Colon (tissue), 2 donors: ENCODE results near the gene MT1M.

Experiments
- FAIRE-seq: peaks from 2 replicates; lab custom pipeline; 2012; peaks lifted over from hg19 to GRCh38; lab: Jason Lieb, UNC
- donor health status: control.
- donor health status: control.

The MT1M gene

DNA sequence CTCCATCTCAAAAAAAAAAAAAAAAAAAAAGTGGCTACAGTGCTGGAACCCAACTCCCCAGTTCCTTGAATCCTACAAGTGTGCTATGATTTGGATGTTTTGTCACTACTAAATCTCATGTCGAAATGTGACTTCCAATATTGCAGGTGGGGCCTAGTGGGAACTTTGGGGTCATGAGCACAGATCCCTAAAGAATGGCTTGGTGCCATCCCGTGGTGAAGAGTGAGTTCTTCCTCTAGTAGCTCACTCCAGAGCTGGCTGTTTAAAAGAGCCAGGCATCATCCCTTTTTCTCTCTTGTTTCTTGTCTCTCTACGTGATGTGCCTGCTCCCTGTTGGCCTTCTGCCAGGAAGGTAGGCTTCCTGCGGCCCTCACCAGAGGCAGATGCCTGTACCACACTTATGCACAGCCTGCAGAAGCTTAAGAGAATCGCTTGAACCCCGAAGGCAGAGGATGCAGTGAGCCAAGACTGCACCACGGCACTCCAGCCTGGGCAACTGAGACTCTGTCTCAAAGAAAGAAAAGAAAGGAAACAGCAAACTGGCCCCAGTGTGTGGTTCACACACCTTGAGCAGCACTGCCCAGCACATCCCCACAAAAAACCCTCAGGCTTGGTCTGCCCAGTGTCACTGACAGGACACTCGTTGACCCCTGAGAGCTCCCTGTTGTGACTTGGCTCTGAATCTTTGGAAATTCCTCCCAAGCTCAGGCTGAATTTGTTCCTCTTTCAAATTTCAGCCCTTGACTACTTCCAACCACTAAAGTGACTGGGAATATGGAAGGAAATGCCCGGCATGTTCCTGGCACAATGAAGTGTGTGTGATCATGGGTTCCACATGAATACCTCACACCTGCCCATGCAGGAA is 3.7 kb upstream of the MT1M start:
- no peak for FAIRE-seq

DNA sequence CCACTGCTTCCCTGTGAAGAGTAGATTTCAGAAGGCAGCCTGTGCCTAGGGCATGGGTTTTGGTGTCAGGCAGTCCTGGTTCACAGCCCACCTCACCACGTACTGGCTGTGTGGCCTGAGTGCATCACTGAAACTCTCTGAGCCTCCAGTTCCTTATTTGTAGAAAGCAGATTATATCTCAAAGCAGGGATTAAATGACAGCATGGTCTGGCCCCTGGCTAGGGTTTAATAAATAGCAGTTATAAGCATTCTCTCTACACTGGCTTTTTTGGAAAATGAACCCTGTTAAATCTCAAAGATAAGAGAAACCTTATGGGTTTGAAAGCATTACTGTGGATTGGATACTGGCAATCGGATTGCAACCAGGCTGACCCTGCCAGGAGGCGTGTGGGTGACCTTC is 2.9 kb upstream of the MT1M start:
- no peak for FAIRE-seq

DNA sequence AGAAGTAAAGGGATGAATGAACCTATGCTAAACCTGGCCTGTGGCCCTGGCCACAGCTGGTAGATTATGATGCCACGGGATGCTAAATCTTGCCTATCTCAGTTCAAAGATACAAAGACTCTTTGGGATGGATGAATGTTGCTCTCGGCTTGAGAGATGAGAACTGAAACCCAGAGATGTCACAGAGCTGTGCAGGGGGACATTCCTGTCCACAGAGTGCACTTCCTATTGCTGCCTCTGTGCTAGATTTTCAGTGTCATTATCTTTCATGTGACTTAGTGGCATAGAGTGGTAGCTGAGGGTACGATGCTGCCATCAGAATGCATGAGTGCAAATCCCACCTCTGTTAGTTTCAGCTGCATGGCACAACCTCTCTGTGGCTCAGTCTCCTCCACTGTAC is 2.3 kb upstream of the MT1M start:
- FAIRE-seq = no peak

DNA sequence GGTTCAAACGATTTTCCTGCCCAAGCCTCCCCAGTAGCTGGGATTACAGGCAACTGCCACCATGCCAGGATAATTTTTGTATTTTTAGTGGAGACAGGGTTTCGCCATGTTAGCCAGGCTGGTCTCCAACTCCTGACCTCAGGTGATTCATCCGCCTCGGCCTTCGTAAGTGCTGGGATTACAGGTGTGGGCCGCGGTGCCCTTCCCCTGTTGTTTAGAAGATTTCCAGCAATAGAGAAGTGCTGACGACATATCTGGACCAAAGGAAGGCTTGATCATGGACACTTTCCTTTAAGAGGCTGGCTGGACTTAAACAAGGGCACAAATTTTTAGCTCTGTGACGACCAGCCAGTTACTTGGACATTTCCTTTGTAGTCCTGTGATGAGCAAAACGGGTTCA is 1.3 kb upstream of the MT1M start:
- FAIRE-seq = no peak

DNA sequence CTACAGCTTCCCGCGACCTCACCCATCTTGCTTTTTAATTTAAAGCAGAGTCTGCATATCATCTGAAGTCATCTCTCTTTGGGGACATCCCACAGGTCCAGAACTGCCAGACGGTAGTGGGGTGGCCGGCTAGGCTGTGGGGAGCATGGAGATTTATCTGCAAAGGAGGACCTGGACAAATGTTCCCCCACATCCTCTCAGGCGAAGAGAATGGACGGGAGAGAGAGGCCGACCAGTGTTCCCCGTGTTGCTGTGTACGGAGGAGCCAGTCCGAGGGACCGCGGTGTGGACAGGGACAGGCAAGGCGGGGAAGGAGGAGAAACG is 665 bp upstream of the MT1M start:
- FAIRE-seq = no peak

DNA sequence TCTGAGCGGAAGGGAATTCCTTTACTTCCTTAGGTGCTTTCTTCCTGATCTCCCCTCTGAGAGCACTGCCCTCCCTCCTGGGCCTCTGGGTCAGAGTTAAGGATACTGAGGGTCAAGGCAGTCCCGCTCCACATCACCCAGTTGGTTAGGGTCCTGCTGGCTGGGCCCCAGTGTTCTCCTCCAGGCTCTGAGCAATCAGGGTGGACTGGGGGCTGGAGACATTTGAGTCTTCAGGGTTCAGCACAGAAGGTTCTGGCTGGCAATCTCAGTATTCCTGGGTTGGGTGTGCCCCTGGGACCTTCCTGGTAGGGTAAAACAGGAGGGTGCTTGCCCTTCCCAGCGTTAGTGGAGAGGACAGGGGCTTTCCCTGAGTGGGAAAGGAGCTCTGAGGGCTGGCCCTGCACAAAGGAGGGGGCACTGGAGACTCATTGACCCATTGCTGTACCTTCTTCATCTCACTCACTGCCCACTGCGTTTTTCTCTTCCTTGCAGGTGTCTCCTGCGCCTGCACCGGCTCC is 448 bp downstream of the MT1M start:
- FAIRE-seq = no peak

DNA sequence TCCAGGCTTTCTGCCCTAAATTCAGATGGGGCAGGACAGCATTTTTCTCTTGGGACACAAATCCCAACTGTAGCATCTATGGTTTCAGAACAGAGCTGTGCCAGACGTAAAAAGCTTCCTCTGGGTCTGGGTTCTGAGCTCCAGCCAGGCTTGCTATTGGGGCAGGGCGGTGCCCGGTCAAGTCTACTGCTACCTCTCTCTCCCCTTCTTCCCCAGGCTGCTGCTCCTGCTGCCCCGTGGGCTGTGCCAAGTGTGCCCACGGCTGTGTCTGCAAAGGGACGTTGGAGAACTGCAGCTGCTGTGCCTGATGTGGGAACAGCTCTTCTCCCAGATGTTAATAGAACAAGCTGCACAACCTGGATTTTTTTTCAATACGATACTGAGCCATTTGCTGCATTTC is 1.1 kb downstream of the MT1M start:
- FAIRE-seq = no peak

DNA sequence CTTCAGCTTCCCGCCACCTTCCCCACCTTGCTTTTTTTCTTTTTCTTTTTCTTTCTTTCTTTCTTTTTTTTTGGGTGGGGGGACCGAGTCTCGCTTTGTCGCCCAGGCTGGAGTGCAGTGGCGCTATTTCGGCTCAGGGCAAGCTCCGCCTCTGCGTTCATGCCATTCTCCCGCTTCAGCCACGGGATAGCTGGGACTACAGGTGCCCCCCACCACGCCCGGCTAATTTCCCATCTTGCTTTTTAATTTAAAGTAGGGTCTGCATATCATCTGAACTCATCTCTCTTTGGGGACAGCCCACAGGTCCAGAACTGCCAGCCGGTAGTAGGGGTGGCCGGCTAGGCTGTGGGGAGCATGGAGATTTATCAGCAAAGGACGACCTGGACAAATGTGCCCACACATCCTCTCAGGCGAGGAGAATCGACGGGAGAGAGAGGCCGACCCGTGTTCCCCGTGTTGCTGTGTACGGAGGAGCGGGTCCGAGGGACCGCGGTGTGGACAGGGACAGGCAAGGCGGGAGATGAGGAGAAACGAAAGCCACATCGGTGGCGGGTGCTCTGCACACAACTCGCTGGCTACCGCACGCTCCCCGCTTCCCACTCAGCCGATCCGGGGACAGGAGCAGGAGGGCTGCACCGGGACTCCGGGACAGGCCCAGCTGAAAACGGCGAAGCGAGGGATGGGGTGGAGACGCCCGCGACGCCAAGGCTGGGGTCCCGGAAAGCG is 2.4 kb downstream of the MT1M start:
- FAIRE-seq = no peak

DNA sequence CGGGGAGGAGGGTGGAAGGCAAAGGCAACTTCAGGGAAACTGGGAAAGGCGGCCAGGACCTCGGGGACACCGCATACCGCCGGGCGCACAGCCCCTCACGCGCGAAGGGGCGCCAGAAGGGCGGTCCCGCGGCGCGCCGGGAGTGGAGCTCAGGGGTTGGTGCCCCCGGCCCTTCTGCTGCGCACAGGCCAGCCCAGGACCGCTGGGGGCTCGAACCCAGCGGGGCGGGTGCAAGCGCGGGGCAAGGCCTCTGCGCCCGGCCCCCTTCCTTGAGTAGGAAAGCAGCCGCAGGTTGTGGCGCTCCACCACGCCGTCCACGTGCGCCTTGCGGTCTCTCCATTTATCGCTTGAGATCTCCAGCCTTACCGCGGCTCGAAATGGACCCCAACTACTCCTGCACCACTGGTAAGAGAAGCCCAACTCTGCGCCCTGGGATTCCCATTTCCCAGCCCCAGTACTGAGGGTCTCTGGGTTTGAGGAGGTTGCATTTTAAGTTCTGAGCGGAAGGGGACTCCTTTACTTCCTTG is 3.0 kb downstream of the MT1M start:
- no peak for FAIRE-seq

DNA sequence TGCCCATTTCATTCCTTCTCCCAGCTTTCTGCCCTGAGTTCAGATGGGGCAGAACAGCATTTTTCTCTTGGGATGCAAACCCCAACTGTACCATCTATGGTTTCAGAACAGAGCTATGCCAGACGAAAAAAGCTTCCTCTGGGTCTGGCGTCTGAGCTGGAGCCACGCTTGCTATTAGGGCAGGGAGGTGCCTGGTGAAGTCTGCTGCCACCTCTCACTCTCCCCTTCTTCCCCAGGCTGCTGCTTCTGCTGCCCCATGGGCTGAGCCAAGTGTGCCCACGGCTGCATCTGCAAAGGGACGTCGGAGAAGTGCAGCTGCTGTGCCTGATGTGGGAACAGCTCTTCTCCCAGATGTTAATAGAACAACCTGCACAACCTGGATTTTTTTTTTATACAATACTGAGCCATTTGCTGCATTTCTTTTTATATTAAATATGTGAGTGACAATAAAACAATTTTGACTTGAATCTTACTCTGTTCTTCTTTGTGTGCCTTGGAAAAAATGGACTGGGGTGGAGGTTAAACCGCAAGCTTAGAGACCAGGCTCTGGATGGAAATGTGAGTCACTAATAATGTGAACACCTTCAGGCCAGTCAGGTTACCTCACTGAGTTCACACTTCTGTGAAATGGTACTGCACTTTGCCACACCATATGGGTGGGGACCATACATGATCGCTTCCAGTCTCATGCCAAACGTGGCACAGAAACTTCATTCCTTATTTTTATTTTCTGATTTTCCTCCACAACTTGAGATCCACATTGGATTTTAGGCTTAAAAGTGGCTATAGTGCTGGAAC is 4.4 kb downstream of the MT1M start:
- no peak for FAIRE-seq

DNA sequence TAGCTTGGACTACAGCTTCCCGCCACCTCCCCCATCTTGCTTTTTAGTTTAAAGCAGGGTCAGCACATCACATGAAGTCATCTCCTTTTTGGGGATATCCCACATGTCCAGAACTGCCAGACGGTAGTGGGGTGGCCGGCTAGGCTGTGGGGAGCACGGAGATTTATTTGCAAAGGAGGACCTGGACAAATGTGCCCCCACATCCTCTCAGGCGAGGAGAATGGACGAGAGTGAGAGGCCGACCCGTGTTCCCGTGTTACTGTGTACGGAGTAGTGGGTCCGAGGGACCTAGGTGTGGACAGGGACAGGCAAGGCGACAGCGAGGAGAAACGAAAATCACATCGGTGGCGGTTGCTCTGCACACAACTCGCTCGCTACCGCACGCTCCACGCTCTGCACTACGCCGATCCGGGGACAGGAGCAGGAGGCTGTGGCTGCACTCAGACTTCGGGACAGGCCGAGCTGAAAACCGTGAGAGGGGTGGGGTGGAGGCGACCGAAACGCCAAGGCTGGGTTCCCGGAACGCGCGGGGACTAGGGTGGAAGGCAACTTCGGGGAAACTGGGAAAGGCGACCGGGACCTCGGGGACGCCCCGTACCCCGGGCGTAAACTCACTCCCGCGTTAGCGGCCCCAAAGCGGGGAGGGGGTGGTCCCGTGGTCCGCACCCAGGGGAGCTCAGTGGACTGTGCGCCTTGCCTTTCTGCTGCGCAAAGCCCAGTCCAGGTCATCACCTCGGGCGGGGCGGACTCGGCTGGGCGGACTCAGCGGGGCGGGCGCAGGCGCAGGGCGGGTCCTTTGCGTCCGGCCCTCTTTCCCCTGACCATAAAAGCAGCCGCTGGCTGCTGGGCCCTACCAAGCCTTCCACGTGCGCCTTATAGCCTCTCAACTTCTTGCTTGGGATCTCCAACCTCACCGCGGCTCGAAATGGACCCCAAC is 5.6 kb downstream of the MT1M start, which contains the start of gene MT1A:
MT1A (plus strand) TSS at position 853 of the 937 bp plus-strand sequence; CDS start at position 926, 73 bp downstream.
- FAIRE-seq = no peak

DNA sequence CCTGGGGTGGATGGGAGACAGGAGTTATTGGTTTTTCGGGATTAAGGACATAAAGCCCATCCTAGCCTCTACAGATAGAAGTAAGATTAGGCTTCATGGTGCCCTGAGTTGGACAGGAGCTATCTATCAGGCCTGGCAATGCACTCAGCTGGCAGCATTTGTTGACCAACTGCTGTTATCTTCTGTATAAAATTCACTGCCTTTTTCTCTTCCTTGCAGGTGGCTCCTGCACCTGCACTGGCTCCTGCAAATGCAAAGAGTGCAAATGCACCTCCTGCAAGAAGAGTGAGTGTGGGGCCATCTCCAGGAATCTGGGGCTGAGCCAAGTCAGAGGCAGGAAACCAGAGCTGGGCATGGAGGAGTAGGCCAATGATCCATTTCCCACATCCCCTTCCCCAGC is 6.6 kb downstream of the MT1M start:
- no peak for FAIRE-seq

DNA sequence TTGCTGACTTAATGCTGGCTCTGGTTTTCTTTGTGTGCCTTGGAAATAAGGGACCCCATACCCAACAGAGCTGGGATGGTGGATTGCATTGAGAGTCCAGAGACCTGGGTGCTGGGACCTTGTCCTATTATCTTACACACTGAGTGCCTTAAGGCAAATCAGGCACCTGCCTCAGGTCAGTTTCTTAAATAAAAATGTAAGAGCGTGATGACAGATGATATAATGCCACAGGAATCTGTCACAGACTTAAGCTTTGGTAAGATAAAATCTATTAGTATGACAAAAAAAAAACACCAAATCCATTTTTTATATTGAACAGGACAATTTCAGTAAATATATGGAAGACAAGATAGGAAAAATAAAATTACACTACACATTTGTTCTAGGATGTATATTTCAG is 7.6 kb downstream of the MT1M start:
- FAIRE-seq = no peak

DNA sequence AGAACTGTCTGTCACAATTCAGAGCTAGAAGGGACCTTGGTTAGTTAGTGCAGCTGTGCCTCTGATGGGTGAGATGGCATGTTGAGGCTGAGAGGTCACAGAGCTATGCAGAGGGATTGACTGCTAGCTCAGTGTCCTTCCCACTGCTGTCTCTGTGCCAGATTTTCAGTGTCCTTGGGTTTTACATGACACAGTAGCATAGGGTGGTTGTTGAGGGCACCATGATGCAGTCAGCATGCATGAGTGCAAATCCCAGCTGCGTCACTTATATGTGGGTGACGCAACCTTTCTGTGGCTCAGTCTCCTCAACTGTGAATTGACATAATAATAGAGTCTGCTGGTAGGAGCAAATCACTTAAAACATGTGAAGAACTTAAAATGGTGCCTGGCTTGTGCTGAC is 8.7 kb downstream of the MT1M start:
- FAIRE-seq = no peak

DNA sequence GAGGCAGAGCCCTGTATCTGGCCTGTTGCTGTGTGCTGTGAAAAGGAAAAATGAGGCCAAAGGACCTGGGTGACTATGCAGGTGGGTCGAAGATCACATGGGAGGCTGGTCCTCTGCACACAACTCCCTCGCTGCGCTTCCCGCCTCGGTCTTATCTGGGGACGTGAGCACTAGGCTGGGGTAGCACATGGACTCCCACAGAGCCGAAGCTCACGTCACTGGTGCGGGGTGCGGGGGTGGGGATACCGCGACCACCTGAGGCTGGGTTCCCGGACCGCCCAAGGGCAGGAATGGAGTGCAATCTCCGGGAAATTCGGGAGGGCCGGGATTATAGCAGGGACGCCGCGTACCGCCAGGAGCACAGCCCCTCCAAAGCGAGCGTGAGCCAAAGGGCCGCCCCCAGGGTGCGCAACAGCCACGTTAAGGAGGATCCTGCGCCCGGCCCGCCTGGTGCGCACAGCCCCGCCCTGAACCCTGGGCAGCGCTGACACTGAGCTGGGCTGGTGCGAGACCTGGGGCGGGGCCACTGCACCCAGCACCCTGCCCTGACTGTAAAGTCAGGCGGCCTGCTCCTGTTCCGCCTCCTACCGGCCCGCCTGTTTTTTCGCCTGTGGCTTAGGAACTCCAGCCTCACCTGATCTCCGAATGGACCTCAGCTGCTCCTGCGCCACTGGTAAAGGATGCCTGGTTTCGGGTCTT is 10.8 kb downstream of the MT1M start:
- no peak for FAIRE-seq

DNA sequence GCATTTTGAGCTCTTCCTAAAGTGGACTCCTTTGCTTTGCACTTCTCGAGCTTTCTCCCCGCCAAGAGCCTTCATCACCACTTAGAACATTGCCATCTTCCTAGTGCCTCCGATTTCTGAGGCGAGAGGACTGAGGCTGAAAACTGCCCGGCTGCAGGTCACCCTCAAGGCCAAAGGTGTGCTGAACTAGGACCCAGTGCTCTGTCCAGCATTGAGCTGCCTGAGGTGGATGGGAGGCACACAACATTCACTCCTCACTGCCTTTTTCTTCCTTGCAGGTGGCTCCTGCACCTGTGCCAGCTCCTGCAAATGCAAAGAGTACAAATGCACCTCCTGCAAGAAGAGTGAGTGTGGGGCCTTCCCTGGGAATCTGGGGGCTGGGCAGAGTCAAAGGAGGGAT is 11.4 kb downstream of the MT1M start:
- FAIRE-seq = no peak

DNA sequence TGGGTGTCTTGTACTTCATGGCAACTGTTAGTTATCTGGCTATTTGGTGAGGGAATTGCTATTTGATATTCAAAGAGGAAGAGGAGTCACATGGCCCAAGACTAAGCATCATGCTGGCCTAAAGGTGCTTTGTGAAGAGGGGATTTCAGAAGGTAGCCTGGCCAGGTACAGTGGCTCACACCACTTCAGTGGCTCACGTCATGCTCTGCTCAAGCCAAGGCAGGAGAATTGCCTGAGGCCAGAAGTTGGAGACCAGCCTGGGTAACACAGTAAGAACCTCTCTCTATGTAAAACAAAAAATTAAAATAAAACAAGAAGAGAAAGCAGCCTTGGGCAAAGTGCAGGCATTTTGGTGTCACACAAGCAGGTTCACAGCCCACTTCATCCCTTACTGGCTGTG is 12.9 kb downstream of the MT1M start:
- no peak for FAIRE-seq

DNA sequence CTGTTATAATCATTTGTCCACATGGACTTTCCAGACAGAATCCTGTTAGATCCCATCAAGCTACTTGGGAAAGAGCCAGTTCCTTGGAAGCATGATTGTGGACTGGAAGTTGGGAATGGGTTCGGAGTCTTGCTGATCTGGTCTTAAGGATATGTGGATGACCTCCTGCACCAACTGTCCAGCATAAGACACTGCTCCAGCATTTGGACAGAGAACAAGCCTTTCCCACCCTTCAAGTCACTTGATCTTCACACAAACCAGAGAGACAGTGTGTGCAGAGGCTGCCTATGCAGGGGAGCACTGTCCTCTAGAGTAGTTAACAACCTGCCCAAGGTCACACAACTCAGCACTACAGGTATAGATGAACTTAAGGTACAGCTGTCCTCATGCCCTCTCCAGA is 13.4 kb downstream of the MT1M start:
- FAIRE-seq = no peak

DNA sequence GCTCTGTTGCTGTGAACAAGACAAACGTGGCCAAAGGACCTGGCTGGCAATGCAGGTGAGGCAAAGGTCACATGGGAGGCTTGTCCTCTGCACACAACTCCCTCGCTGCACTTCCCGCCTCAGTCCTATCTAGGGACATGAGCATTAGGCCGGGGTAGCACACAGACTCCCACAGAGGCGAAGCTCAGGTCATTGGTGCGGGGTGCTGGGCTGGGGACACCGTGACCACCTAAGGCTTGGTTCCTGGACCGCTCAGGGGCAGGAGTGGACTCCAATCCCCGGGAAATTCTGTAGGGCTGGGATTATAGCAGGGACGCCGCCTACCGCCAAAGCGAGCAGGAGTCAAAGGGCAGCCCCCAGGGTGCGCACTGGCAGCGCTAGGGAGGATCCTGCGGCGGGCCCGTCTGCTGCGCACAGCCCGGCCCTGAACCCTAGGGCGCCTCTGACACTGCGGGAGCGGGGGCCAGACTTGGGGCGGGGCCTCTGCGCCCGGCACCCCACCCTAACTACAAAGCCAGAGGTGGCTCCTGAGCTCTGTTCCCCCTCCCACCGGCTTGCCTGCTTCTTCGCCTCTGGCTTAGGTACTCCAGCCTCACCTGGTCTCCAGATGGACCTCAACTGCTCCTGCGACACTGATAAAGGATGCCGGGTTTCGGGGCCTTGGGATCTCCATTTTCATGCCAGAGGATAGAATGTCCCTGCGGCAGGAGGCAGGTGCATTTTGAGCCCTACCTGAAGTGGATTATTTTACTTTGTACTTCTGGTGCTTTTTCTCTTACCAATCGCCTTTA is 15.4 kb downstream of the MT1M start:
- FAIRE-seq = no peak

DNA sequence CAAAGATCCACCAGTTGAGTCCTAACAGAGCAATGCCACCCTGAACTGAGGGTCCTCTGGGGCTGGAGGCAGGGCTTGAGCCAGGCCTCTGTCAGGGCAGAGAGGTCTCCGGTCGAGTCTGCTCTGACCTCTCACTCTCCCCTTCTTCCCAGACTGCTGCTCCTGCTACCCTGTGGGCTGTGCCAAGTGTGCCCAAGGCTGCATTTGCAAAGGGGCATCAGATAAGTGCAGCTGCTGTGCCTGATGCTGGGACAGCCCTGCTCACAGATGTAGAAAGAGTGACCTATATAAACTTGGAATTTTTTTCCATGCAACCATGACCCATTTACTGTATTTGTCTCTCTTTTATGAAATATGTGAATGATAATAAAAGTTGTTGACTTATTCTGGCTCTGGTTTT is 16.8 kb downstream of the MT1M start:
- no peak for FAIRE-seq
